GM19452 (cell line): ENCODE results near the gene NEK6.

Experiments
- ATAC-seq: cut with Tn5 transposase; IDR thresholded peaks from one replicate; pipeline ENCODE4 v1.9.1; 2021; ENCODE audit not compliant: unreplicated experiment

The NEK6 gene

DNA sequence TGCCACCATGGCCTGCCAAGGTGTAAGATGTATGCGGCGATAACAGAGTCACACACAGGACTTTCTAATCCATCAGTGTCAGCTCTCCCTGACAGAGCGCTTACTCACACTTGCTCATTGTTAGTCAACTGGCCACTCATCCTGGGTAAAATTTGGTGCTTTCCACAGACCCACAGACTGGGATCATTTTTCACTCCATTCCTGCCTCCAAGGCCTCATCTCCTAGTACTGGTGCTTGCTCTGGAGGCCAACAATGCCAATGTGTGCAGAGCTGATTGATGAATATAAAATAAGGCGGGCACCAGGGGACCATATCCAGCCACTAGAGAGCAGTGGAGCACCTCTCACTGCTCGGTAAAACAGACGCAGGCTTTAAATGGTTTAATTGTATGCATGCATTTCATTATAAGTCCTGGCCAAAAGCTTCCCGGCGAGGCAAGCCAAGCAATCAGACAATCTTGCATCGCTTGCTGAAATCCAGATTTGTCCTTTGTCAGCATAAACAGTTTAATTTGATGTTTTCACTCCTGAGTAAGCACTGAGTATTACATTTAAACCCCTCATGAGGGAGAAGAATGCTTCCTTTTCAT is 135.2 kb downstream of the NEK6 start:
- ATAC-seq: no peak

- ATAC-seq: no peak
These were observed 136.4 kb downstream of the NEK6 start for GRCh38 chr9:124394167-124394566.

GRCh38 chr9:124394596-124394995 is 136.8 kb downstream of the NEK6 start:
- ATAC-seq: no peak

- no peak for ATAC-seq
These were observed 138.1 kb downstream of the NEK6 start for GRCh38 chr9:124395826-124396225.

DNA sequence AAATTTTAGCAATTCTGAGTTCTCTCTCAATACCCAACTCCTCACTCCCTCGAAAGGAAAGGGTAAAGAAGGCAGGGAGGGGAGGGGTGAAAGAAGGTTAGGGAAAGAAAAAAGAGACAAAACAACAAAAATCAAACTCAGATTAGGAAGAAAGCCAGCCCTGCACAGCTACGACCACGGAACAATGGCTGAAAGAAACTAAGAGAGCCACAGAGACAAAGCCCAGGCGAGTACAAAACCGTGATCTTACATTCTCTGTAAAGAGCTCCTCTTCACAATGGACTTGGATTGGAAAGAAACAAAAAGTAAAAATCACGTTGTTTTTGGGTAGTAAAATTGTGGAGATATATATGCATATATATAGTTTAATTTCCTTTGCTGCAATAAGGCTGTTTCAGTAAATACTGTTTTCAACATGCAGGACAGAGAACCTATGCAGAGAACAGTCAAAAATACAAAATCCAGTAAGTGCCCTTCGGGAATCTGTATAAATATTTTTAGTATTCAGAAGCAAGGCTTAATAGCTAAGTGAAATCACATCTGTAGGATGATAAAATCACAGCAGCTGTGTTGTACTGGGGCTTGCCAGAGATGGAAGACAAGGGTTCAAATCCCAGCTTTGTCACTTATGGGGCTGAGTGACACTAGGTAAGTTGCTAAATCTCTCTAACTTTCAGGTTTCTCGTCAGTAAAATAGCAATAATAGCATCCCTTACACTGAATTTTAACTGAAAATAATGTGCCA is 140.6 kb downstream of the NEK6 start:
- no peak for ATAC-seq

DNA sequence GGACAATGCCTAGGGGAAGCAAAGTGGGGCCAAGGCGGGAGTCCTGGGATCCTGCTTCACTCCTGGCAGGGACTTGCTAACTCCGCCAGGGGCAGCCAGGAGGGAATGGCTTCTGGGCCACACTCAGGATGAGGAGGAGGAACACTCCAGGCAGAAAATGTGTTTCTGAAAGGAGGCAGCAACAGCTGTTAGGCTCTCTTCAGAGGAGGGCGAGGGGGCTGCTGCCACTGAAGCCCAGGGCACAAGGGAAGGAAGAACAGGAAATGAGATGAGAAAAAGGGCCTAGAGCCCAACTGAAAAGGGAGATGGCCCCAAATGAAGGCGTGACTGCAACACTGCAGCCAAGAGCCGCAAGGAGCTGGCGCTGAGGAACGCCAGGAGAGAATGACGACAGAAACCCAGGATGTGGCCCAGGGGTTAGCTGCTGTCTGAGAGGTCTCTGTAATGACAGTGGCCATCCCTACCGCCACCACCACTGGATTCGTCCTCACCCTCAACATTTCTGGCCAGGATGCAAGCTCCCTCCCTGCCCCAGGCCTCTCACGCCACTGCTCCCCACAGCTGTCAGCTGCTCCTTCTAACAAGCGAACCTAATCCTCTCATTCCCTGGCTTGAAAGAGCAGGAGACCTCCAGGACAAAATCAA is 141.7 kb downstream of the NEK6 start:
- no peak for ATAC-seq

- no peak for ATAC-seq
These were observed 142.5 kb downstream of the NEK6 start for GRCh38 chr9:124399968-124400940.
